ENCODE measurements around the gene ASB9.
A peak's percentile ranks its signal among the peaks of the same experiment; 100 is the strongest.
"Not testable (repeated sequence)": the region's sequence is repeated elsewhere in the genome, so short reads cannot be mapped to it uniquely, and the experiment has no call there.

The ASB9 gene, protein sequence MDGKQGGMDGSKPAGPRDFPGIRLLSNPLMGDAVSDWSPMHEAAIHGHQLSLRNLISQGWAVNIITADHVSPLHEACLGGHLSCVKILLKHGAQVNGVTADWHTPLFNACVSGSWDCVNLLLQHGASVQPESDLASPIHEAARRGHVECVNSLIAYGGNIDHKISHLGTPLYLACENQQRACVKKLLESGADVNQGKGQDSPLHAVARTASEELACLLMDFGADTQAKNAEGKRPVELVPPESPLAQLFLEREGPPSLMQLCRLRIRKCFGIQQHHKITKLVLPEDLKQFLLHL
- total RNA-seq, result 0 to 0.49 (median 0) reads per million in 4 experiments

DNA sequence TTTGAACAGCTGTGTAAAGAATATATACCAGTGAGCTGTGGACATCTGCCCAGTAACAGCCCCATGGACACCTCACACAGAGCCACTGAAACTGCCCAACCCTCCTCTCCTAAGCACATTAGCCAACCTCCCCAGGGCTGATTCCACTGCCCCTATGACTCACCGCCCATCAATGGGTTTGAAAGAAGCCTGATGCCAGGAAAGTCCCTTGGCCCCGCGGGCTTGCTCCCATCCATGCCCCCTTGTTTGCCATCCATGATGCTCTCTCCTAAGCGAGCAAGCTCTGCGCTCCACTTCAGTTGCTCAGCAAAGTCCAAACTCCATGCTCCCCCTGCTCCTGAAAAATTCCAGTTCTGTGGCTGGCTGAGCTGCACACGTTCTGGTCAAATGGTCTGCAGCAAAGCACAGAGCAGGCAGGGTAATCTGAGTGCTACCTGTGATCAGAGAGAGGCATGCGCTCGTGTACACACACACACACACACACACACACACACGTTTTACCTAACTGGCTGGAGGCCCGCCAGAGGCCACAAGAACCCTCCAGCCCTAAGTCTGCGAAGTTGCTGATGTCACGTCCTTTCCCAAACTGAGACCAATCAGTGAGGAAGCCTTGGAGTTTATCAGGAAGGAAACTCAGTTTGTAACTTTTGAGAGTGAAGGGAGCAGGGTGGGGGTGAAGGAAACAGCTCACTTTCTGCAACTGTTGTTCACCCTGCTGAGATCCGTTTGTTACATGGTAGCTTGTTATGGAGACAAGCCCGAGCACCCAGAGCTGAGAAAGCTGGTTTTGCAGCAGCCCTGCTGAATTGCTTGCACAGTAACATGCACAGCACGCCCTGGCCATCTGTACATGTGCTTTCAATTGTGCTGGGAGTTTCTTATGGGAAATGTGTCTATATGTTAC, at the start of gene ASB9:
Gene ASB9, minus strand, starts transcription at position 466 of the 904 bp plus-strand sequence. Its CDS starts 209 bp downstream, at position 257.
- DNase-seq, result peak; percentile 0

DNA sequence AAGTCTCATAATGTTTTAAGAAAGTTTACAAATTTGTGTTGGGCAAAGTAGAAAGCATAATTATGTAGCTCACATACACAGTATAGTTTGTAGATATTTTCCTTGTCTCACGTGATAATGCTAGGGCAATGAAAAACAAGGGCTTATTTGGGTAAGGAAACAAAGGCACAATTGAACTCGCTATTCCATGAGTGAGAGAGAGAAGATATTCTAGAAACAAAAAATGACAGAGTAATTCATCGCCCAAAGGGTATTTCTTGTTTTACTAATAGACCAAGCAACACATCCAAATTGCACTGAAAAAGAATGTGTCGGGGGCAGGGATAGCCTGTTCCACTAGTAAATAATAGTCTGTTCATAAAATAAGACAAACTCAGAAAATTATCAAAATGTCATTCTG, 49.2 kb upstream of the ASB9 start:
- DNase-seq, result no peak

DNA sequence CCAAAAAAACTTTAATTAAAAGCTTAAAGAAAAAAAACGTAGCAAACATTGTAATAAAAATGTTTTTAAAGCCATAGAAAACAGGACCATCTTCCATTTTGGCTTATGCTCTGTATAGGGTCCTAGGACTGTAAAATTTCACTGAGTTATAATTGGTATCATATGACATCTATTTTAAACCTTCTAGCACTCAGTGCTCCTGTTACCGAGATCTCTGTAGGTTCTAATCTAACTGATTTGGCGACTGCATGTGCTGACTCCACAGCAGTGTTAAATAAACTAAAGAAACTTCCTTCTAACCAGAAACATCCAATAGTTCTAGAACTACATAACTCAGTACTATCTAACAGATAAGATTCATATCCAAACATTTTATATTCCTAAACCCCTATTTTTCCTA, 45.6 kb upstream of the ASB9 start, which contains the start of gene ASB11:
Gene ASB11, minus strand, starts transcription at position 132 of the 400 bp plus-strand sequence. Its CDS starts 35 bp downstream, at position 97.
- DNase-seq, result no peak

DNA sequence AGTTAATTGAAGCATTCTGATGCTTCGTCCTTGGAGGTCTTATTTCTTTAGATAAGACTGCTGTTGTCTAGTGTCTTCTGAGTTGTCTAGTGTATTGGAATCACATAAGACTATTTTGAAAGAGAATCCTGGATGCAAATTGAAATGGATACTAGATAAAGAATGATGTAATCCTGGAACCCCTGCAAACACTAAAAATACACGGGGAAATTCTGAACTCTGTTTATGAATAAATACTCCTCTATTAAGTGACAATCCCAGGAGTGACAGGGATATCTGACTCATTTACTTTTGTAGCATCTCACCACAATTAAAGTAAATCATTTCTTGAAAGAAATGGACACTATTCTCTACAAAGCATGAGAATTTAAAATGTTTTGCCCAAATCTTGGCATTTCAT, 44.6 kb upstream of the ASB9 start:
- no peak for DNase-seq

DNA sequence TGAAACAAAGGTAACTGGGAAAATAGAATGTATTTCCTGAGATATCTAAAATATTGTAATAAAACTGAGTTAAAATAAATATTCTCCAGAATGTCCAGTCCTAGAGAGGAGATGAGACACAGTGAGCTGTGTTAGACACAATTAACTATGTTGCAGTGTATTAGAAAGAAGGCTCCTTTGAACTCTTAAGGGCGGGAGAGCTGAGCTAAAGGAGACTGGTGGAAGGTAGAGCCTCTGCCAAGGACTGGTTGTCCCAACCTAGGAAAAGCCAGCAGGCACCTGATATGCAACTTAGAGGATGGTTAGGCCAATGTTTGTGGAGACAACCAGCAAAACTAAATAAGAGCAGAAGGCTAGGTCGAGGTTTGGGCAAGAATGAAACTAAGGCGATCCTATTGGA, 41.2 kb upstream of the ASB9 start:
- no peak for DNase-seq

DNA sequence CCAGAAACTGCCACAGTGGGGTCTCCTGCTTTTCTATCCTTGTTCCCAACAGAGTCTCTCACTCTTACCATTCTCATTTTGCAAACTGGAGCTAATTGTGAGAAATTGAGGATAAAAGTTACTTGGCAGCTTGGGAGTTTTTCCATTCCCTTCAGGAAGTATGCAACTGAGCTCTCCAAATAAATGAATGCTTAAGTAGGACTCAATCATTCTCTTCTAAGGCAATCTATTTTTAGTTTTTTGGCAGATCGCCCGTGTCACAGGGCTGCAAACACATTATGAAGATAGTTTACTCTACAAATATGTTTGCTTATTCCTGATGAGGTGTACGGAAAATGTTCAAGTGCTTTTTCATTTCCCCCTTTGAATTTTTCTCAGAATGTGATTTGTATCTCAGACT, 40.2 kb upstream of the ASB9 start:
- no peak for DNase-seq

DNA sequence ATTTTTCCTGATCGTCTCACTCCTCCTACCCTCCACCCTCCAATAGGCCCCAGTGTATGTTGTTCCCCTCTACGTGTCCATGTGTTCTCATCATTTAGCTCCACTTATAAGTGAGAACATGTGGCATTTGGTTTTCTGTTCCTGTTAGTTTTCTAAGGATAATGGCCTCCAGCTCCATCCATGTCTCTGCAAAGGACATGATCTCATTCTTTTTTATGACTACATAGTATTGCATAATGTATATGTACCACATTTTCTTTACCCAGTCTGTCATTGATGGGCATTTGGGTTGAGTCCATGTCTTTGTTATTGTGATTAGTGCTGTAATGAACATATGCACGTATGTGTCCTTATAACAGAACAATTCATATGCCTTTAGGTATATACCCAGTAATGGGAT, 36.0 kb upstream of the ASB9 start:
- DNase-seq, result not testable (repeated sequence)

DNA sequence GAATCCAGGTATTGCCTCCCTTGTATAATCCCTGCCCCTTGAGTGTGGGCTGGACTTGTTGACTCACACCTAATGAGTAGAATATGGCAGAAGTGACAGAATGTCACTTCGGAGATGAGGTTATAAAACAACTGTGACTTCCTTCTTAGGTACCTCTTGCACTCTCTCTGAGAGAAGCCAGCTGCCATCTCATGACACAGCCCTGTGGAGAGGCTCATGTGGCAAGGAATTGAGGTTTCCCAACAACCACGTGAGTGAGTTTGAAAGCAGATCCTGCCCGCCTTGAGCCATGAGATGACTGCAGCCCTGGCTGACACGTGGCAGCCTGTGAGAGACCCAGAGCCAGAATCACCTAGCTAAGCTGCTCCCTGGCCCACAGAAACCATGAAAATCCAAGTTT, 32.0 kb upstream of the ASB9 start:
- DNase-seq, result no peak

DNA sequence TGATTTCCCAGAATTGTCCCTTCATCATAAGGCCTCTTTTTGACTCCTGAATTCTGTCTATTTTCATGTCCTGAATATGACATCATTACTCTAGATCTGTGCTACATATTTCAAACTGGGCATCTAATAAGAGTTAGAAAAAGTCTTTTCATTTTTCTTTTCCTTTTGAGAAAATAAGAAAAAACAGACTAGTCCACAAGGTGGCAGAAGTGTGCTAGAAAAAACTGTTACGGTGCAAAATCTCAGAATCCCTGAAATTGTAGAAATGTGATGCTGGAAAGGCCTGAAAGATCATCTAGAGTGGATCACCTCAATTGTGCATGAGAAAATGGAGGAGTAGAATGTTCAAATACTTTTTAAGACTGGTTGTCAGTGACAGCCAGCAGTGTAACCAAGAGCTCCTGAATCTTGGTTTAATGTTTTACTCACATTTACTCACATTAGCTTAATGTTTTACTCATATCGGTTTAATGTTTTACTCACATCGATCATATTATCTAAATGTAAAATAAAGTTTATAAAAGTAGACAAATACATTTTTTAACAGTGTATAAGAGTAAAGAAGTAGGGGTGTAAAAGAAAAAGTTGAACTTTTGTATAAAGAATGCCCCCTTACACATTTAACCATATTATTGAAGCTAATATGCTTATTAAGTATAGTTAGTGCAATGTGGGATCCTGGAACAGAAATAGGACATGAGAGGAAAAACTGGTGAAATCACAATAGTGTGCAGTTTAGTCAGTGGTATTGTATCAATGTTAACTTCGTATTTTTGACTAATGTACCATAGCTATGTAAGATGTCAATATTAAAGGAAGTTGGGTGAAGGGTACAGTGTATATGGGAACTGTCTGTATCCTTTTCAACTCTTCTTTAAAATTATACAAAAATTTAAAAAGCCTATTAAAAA, 30.3 kb upstream of the ASB9 start:
- DNase-seq, result no peak

DNA sequence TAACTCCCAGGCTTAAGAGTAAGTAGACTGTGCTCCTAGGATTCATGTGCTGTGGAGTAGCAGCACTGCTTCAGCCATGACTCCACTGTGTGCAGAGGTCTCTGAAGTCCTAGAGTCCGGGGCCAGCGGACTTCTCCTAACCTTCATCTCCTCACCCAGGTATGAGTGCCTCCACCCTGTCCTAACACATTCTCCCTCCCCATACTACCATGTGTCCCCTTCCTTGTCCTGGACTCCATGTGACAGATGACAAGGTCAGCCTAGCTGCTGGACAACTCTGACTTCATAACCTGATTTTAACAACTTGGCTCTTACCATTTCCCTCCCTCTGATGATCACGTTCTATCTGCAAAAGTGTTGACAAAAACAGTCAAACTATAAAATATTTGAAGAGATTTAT, 28.9 kb upstream of the ASB9 start:
- DNase-seq, result no peak

DNA sequence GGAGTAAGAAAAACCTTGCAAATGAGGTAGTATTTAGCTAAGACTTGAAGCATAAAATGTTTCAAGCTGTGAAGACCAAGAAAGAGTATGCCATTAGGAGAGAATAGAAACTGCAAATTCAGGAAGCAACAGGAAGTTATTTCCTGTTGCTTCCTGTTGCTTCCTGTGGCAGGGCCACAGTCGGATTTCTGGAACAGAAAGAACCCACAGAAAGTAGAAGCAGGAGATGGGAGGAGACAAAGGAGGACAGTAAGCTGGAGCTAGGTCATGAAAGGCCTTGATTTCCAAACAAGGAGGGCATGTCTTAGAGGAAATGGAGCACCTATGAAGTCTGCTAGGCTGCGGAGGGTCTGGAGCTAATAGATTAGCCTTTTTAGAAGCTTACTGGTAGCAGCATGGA, 28.3 kb upstream of the ASB9 start:
- no peak for DNase-seq

DNA sequence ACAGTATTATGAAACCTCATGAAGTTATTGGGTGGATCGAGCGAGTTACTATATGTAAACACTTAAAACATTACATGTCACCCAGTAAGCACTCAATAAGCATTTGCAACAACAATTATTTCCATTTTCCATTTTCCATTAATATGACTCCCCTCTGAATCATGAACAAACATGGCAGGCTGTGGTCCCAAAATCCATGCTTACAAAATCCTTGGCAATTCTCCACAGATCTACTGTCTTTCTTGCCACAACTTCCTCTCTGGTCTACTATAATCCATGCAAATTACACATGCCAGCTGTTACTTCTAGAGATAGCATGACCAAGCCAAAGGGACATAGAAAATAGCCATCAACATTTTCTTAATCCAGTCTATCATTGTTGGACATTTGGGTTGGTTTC, 23.6 kb upstream of the ASB9 start:
- DNase-seq, result no peak

DNA sequence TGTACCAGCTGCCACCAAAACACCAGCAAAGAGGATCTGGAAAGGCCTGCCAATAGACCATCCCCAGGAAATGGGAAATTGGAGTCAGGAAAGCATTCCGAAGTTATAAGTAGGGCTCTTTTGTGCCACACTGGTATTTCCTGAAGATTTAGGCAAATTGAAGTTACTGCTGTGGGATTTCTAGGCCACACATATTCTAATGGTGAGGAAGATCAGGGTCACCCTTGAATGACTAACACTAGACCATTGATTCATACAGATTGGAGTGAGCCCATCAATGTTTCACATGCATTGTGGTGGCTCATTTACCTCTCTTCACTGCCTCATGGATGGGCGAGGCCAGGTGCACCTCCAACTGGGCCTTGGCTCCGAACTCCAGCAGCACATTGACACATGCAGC, 23.0 kb upstream of the ASB9 start:
- DNase-seq, result no peak

DNA sequence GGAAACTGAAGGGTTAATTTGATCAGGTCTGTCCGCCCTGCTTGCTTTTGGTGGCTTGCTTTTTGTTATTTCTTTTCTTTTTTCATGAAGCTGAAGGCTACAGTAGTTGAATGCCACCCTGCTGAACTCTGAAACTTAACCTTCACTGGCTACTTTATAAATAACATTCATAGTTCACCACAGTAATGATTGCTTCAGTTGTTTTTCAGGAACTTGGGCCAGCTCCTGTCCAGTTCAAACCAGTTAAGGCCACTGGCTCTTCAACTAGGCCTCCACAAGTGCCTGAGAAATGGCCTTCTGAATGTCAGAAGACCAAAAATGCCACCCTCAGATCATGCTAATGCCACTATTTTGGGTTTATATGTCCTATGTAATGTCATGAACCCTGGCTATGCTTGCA, 7.7 kb upstream of the ASB9 start:
- no peak for DNase-seq

DNA sequence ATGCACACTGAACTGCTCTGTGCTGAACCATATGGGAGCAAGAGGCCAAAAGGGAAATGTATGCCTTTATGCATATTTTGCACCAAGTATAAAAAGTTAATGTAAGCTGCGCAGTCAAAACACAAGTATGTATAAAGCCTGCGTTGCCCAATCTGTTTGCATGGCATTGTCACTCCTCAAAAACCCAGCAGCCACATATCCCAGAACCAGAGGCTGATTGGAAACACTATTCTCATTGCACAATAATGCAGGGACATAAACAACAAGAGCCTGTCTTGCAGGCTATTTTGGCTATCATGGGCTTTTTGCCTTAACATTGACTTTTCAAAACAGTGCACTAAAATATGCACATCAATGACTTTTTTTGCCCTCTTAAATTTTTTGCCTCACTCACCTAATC, 5.1 kb upstream of the ASB9 start:
- no peak for DNase-seq

DNA sequence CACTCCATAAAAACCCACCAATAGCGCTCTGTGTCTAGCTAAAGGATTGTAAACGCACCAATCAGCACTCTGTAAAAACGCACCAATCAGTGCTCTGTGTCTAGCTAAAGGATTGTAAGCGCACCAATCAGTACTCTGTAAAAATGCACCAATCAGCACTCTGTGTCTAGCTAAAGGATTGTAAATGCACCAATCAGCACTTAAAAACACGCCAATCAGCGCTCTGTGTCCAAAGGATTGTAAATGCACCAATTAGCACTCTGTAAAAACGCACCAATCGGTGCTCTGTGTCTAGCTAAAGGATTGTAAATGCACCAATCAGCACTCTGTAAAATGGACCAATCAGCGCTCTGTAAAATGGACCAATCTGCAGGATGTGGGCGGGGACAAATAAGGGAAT, 3.4 kb upstream of the ASB9 start:
- not testable (repeated sequence) for DNase-seq

DNA sequence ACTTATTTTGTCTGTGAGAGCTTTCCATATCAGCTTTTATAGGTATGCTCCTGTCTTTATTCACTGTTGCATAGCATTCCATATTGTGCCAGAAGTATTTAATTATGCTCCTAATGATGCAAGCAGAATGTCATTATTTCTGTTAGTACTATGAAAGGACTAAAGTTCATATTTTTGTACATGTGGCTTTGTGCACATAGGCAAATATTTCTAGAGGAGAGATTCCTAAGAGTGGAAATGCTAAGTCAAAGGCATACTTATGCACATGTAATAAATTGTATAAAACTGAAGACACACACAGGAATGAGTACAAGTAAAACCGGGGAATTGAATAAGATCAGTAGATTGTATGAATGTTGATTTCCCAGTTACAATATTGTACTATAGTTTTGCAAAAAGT, 1.9 kb upstream of the ASB9 start:
- DNase-seq, result no peak

DNA sequence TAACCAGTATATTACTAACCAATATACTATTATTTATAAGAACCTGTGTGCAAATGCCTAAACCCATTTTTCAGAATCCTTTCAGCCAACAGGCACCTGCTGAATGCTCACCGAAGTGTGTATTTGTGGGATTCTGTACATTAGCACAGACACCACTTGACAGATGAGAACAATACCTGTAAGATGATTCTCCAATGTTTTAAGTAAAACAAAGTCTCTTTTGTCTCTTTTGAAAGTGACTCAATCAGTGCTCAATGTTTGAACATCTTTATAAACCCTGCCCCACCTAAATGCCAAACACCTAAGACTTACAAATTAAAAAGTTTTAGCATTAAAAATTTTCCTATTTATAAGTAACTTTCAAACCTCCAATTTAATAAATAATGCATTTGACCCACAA, 763 bp downstream of the ASB9 start:
- no peak for DNase-seq

DNA sequence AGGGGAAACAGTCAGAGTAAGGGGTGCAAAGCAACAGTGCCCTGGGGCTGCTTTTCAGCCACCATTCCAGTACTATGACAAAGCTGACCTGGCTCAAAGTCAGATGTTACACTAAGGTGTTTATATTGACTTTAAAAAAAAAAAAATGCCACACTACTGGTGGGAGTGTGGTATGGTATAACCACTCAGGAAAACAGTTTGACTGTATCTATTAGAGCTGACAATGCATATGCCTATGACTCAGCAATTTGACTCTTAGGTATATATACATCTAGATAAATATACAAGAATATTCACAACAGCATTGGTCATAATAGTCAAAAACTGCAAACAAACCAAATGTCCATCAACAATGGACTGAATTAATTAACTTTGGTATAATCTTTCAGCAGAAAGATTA, 15.0 kb downstream of the ASB9 start:
- no peak for DNase-seq

DNA sequence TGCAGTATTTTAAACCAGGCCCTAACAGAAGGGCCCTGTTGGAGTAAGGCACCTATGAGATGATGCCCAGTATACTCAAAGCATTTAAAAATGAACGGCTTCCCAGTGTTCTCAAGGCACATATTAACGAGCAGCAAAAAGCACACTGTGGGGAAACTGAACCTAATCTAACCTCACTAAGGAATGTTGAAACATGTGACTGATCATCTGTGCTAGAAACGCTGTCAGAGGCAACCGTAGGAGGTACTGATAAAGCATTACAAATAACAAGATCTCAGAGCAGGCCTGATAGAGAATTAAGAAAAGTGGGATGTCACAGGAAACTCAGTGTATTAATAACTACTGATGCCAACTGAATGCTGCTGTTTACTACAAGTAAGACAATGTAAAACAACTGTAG, 24.0 kb downstream of the ASB9 start:
- no peak for DNase-seq

DNA sequence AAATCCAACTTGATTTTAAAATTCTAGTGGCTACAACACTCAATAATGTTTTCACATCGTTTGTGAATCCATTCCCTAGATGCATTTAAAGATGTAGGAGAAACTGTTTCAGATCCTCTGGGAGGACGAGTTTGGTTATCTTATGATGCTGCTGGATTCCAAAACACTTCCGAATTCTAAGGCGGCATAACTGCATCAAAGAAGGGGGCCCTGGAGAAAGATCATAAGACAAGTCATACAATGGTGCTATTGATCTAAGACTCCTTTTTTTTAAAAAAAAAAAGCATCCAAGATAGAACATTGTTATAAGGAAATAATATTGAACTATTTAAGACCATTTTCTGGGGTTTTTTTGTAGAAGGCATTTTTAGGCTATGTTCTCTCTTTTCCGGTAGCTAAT, 25.5 kb downstream of the ASB9 start:
- DNase-seq, result no peak

DNA sequence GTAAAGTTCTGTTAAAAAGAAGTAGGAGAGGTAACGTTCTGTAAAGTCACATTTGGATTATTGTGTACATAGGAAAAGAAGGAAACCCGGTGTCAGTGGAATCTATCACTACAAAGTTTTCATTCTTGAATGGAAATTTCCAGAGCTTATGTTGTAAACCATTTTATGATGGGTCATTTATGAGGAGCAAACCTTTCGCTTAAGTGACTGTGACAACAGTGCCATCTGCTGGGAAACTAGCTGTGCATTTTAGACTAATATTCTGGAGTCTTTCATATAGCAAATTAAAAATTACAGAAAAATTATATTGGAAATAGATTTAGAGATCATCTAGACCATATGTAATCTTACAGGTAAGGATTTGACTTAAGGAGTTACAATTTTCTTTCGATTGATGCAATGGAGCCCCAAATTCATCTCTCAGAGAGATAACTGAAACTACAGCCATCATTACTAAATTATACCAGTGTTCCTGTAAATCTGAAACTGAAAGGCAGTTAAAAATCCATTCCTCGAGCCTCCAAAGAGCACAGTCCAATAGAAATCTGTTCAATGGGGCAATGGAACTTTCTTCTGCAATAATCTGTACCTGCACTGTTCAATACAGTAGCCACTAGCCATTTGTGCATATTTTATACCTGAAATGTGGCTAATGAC, 26.9 kb downstream of the ASB9 start:
- DNase-seq, result peak; percentile 0

Measured in effector CD8-positive, alpha-beta T cell (primary cell).